ENCODE data around the gene HTRA3.

DNA sequence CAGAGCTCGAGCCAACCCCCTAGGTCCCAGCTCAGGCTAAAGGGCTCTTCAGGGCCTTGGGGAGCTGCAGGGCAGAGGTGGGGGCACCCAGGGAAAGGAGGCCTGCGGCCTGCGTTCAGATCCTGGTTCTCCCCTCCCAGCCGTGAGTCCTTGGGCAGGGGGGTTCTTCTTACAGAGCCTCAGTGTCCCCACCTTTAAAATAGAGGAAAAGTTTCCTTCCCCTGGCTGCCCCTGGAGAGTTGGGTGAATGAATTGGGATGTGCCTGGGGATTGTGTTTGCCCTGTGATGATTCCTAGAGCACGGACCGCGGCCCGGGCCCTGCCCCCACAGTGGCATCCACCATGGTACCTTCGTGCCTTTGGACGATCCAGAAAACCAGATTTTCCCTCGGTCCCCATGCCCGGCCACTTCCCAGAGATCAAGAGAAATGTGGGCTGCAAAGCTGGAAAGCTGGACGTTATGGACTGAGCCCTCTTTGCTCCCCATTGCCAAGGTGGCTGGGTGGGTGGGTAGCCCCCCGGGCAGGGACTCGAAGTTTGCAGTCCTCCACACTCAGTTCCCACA, 11.4 kb downstream of the HTRA3 start:
- TF ChIP-seq, protein P1, sequence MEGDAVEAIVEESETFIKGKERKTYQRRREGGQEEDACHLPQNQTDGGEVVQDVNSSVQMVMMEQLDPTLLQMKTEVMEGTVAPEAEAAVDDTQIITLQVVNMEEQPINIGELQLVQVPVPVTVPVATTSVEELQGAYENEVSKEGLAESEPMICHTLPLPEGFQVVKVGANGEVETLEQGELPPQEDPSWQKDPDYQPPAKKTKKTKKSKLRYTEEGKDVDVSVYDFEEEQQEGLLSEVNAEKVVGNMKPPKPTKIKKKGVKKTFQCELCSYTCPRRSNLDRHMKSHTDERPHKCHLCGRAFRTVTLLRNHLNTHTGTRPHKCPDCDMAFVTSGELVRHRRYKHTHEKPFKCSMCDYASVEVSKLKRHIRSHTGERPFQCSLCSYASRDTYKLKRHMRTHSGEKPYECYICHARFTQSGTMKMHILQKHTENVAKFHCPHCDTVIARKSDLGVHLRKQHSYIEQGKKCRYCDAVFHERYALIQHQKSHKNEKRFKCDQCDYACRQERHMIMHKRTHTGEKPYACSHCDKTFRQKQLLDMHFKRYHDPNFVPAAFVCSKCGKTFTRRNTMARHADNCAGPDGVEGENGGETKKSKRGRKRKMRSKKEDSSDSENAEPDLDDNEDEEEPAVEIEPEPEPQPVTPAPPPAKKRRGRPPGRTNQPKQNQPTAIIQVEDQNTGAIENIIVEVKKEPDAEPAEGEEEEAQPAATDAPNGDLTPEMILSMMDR (IDR thresholded peaks at IDR 0.05; ENCODE audit: insufficient read depth, low read length, poor library complexity, severe bottlenecking) = no peak
- no peak for TF ChIP-seq EZH2phosphoT487 (conservative IDR thresholded peaks at IDR 0.05; ENCODE audit: low read length)

All from SU-DHL-6 (cell line).